Esophagus squamous epithelium (tissue), 4 donors: Measurements from ENCODE around the gene UQCC2.

Experiments
- POLR2A ChIP-seq, 4 donors: fragments of 450-650 bp; IDR thresholded peaks; one replicate each; pipeline ENCODE4 v1.6.1; 2017; ENCODE audit warnings: antibody characterized with exemption in 4 of 4, mild to moderate bottlenecking in 4 of 4, moderate library complexity in 3 of 4
- TF ChIP-seq, protein P1 (sequence below), 6 experiments: fragments of 450-650 bp in 4 of 6; fragments of 200-600 bp in 2 of 6; sonication (generic) in 2 of 6; IDR thresholded peaks; one replicate each; pipeline ENCODE4 v1.5.1; 2016 to 2019; ENCODE audit warnings: antibody characterized with exemption in 6 of 6, mild to moderate bottlenecking in 4 of 6, moderate library complexity in 4 of 6

DNA sequence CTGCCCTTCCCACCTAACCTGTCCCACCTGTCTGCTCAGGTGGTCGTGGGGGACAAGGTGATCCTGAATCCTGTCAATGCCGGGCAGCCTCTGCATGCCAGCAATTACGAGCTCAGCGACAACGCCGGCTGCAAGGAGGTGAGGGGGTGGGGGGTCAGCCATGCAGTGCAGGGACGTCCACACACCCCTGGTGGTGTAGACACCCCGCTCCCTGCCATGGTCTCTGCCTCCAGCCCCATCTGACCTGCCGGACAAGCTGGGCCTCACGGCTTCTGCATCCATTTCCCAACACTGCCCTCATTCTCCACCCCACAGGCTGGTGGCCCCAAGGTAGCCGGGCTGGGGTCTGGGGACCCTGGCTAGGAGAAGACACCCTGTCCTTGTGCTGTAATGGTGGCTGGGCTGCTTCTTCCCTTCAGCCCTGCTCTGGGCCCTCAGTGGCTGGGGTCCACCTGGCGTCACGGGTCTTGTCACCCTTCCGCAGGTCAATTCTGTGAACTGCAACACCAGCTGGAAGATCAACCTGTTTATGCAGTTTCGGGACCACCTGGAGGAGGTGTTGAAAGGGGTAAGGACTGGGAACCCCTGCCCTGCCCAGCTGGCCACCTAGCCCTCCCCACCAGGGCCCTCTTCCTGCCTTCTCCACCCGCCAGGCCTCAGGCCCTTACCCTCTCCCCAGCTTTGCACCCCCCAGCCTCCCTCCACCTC is 52.4 kb downstream of the UQCC2 start:
- TF ChIP-seq POLR2A (IDR thresholded peaks at IDR 0.05) = no peak
- TF ChIP-seq, protein P1, sequence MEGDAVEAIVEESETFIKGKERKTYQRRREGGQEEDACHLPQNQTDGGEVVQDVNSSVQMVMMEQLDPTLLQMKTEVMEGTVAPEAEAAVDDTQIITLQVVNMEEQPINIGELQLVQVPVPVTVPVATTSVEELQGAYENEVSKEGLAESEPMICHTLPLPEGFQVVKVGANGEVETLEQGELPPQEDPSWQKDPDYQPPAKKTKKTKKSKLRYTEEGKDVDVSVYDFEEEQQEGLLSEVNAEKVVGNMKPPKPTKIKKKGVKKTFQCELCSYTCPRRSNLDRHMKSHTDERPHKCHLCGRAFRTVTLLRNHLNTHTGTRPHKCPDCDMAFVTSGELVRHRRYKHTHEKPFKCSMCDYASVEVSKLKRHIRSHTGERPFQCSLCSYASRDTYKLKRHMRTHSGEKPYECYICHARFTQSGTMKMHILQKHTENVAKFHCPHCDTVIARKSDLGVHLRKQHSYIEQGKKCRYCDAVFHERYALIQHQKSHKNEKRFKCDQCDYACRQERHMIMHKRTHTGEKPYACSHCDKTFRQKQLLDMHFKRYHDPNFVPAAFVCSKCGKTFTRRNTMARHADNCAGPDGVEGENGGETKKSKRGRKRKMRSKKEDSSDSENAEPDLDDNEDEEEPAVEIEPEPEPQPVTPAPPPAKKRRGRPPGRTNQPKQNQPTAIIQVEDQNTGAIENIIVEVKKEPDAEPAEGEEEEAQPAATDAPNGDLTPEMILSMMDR (IDR thresholded peaks at IDR 0.05) = no peak
